DMS79 (cell line): ENCODE results near the gene RMND1.
"Not testable (repeated sequence)": the region's sequence is repeated elsewhere in the genome, so short reads cannot be mapped to it uniquely, and the experiment has no call there.

Source experiments
- DNase-seq: peaks from one replicate; lab custom pipeline; 2025; lab: John Stamatoyannopoulos, UW

Gene RMND1

GRCh38 chr6:151451950-151452749 is at the start of gene RMND1:
RMND1 (minus strand) TSS chr6:151452126; CDS start chr6:151445811, 6,315 bp downstream.
- peak; percentile 99 for DNase-seq

- no peak for DNase-seq
Observed at GRCh38 chr6:151499551-151499950, 47.6 kb upstream of the RMND1 start.

- no peak for DNase-seq
Observed at GRCh38 chr6:151498327-151498726, 46.4 kb upstream of the RMND1 start.

GRCh38 chr6:151497905-151498304 is 46.0 kb upstream of the RMND1 start:
- no peak for DNase-seq

- DNase-seq = no peak
Observed at GRCh38 chr6:151495380-151495779, 43.5 kb upstream of the RMND1 start.

- DNase-seq = no peak
Observed at GRCh38 chr6:151494936-151495320, 43.0 kb upstream of the RMND1 start.

GRCh38 chr6:151494235-151494935 is 42.5 kb upstream of the RMND1 start:
- no peak for DNase-seq

GRCh38 chr6:151493804-151494234 is 41.9 kb upstream of the RMND1 start, which contains the start of gene CCDC170:
CCDC170 (plus strand) TSS chr6:151494017; CDS start chr6:151494129, 112 bp downstream.
- no peak for DNase-seq

GRCh38 chr6:151493161-151493803 is 41.4 kb upstream of the RMND1 start:
- no peak for DNase-seq

GRCh38 chr6:151490996-151491395 is 39.1 kb upstream of the RMND1 start:
- no peak for DNase-seq

GRCh38 chr6:151488226-151488625 is 36.3 kb upstream of the RMND1 start:
- no peak for DNase-seq

GRCh38 chr6:151483994-151484393 is 32.1 kb upstream of the RMND1 start:
- no peak for DNase-seq

- DNase-seq = no peak
Observed at GRCh38 chr6:151482290-151482689, 30.4 kb upstream of the RMND1 start.

GRCh38 chr6:151481786-151482185 is 29.9 kb upstream of the RMND1 start:
- DNase-seq = no peak

- DNase-seq = no peak
Observed at GRCh38 chr6:151478670-151479069, 26.7 kb upstream of the RMND1 start.

- no peak for DNase-seq
Observed at GRCh38 chr6:151477726-151478125, 25.8 kb upstream of the RMND1 start.

GRCh38 chr6:151475653-151476523 is 24.0 kb upstream of the RMND1 start:
- DNase-seq = no peak

GRCh38 chr6:151464702-151465101 is 12.8 kb upstream of the RMND1 start:
- no peak for DNase-seq

GRCh38 chr6:151461673-151462072 is 9.7 kb upstream of the RMND1 start:
- DNase-seq = no peak

GRCh38 chr6:151455751-151456398 is 3.9 kb upstream of the RMND1 start:
- not testable (repeated sequence) for DNase-seq

- DNase-seq = no peak
Observed at GRCh38 chr6:151452750-151453427, 963 bp upstream of the RMND1 start.
